HG03025 (cell line): Measurements from ENCODE around the gene WDR82.

ENCODE experiments used
- ATAC-seq: cut with Tn5 transposase; IDR thresholded peaks from one replicate; pipeline ENCODE4 v1.9.1; 2021; ENCODE audit warnings: mild to moderate bottlenecking, moderate library complexity; ENCODE audit not compliant: unreplicated experiment, low FRiP score

Gene WDR82

GRCh38 chr3:52262447-52262846 is 16.0 kb downstream of the WDR82 start:
- no peak for ATAC-seq

- no peak for ATAC-seq
These were observed 19.0 kb downstream of the WDR82 start for GRCh38 chr3:52259448-52259847.

GRCh38 chr3:52259035-52259434 is 19.4 kb downstream of the WDR82 start:
- ATAC-seq, result no peak

- ATAC-seq, result no peak
These were observed 20.5 kb downstream of the WDR82 start for GRCh38 chr3:52257911-52258310.

- no peak for ATAC-seq
These were observed 21.8 kb downstream of the WDR82 start for GRCh38 chr3:52256622-52257021.

GRCh38 chr3:52256159-52256558 is 22.3 kb downstream of the WDR82 start:
- ATAC-seq, result no peak

- ATAC-seq, result no peak
These were observed 23.8 kb downstream of the WDR82 start for GRCh38 chr3:52254608-52255007.

- peak; percentile 84 for ATAC-seq
These were observed 24.8 kb downstream of the WDR82 start for GRCh38 chr3:52253314-52254304.

- no peak for ATAC-seq
These were observed 28.3 kb downstream of the WDR82 start for GRCh38 chr3:52250122-52250521.

- ATAC-seq, result no peak
These were observed 28.8 kb downstream of the WDR82 start for GRCh38 chr3:52249683-52250082.

GRCh38 chr3:52248816-52249547 is 29.5 kb downstream of the WDR82 start:
- ATAC-seq, result no peak

GRCh38 chr3:52248165-52248541 is 30.3 kb downstream of the WDR82 start:
- no peak for ATAC-seq

- no peak for ATAC-seq
These were observed 30.9 kb downstream of the WDR82 start for GRCh38 chr3:52247409-52248164.

GRCh38 chr3:52246728-52247408 is 31.6 kb downstream of the WDR82 start:
- no peak for ATAC-seq

- no peak for ATAC-seq
These were observed 32.2 kb downstream of the WDR82 start for GRCh38 chr3:52246264-52246620.

GRCh38 chr3:52245322-52246263 is 32.9 kb downstream of the WDR82 start, which contains the start of gene PPM1M:
TSS of gene PPM1M (plus strand) at chr3:52245759. CDS start at chr3:52245825, 66 bp downstream.
- ATAC-seq, result no peak

- ATAC-seq, result no peak
These were observed 34.4 kb downstream of the WDR82 start for GRCh38 chr3:52243791-52244628.

- ATAC-seq, result no peak
These were observed 36.4 kb downstream of the WDR82 start for GRCh38 chr3:52242039-52242438.
